ENCODE data around the gene HTR2A.

HTR2A gene

GRCh38 chr13:46803586-46803985 is 93.3 kb downstream of the HTR2A start:
- no peak overlapping the region for H3K4me3 ChIP-seq (ENCODE audit: low read length)
- DNase-seq (ENCODE audit: low read depth) = no peak
- TF ChIP-seq CTCF (conservative IDR thresholded peaks at IDR 0.05; ENCODE audit: low read length) = no peak

GRCh38 chr13:46801858-46802257 is 95.0 kb downstream of the HTR2A start:
- no peak for TF ChIP-seq CTCF (conservative IDR thresholded peaks at IDR 0.05; ENCODE audit: low read length)
- DNase-seq (ENCODE audit: low read depth) = no peak
- H3K4me3 ChIP-seq (ENCODE audit: low read length) = no peak overlapping the region

- H3K4me3 ChIP-seq (ENCODE audit: low read length) = no peak overlapping the region
- no peak for TF ChIP-seq CTCF (conservative IDR thresholded peaks at IDR 0.05; ENCODE audit: low read length)
- DNase-seq (ENCODE audit: low read depth) = no peak
Measured at GRCh38 chr13:46799139-46799538, 97.7 kb downstream of the HTR2A start.

- no peak for TF ChIP-seq CTCF (conservative IDR thresholded peaks at IDR 0.05; ENCODE audit: low read length)
- peak overlapping the region; percentile 94 for H3K4me3 ChIP-seq (ENCODE audit: low read length)
- no peak for DNase-seq (ENCODE audit: low read depth)
Measured at GRCh38 chr13:46797501-46798237, 99.2 kb downstream of the HTR2A start.

GRCh38 chr13:46796515-46797474 is 100.1 kb downstream of the HTR2A start, which contains the start of gene ESD:
Gene ESD, minus strand, starts transcription at chr13:46797161. Its CDS starts 5,748 bp downstream, at chr13:46791413.
- TF ChIP-seq CTCF (conservative IDR thresholded peaks at IDR 0.05; ENCODE audit: low read length) = no peak
- H3K4me3 ChIP-seq (ENCODE audit: low read length) = peak within 1 kb of the TSS; percentile 94
- DNase-seq (ENCODE audit: low read depth) = peak; percentile 91

- DNase-seq (ENCODE audit: low read depth) = no peak
- peak overlapping the region; percentile 94 for H3K4me3 ChIP-seq (ENCODE audit: low read length)
- TF ChIP-seq CTCF (conservative IDR thresholded peaks at IDR 0.05; ENCODE audit: low read length) = no peak
Measured at GRCh38 chr13:46796129-46796514, 100.7 kb downstream of the HTR2A start.
